Measurements from ENCODE around the gene AFF4.

GRCh38 chr5:132837868-132838267, 125.6 kb downstream of the AFF4 start:
- no peak for TF ChIP-seq SP1 (IDR thresholded peaks at IDR 0.05; ENCODE audit: low read depth)
- no peak for TF ChIP-seq CTCF (IDR thresholded peaks at IDR 0.05 in 2 of 3, conservative IDR thresholded peaks at IDR 0.05 in 1 of 3; ENCODE audit: borderline replicate concordance in 1 of 3, insufficient read depth in 1 of 3, low read depth in 2 of 3, low read length in 2 of 3)
- no peak for TF ChIP-seq YY1 (IDR thresholded peaks at IDR 0.05; ENCODE audit: extremely low read depth, insufficient replicate concordance, low read depth, low read length)
- TF ChIP-seq MAX (IDR thresholded peaks at IDR 0.05) = no peak
- TF ChIP-seq EZH2 (IDR thresholded peaks at IDR 0.05) = no peak
- TF ChIP-seq ZNF274 (IDR thresholded peaks at IDR 0.05; ENCODE audit: low read depth, low read length) = no peak
- TF ChIP-seq EZH2phosphoT487 (IDR thresholded peaks at IDR 0.05; ENCODE audit: borderline replicate concordance) = no peak
- no peak for TF ChIP-seq ATF3 (IDR thresholded peaks at IDR 0.05)
